ENCODE results near the gene SUPT20HL1. TPM values are rescaled to one million over a fixed set of nuclear protein-coding genes. Genes with fewer than 3 reads are reported as not detected.

Gene SUPT20HL1
- total and polyA plus RNA-seq, 2 experiments from 2014 or later = not detected

- Histone ChIP-seq H2AFZ (no peak overlapping the region), H3K4me2 (no peak overlapping the region), H3K4me3 (no peak overlapping the region), H3F3A (replicated peaks; ENCODE audit: low read depth) (no peaks in the 10 kb centered on the region), H3K27ac (ENCODE audit: low read depth) (no peak overlapping the region), H3K27me3 (ENCODE audit: insufficient read depth) (no peaks in the 10 kb centered on the region), H3K79me2 (replicated peaks; ENCODE audit: insufficient read depth) (no peaks in the 10 kb centered on the region), H3K4me1 (ENCODE audit: insufficient read depth) (no peaks in the 10 kb centered on the region), H3K36me3 (ENCODE audit: insufficient read depth) (no peaks in the 10 kb centered on the region), H3K9me2 (ENCODE audit: insufficient read depth) (no peaks in the 10 kb centered on the region), H4K20me1 (replicated peaks; ENCODE audit: insufficient read depth) (no peaks in the 10 kb centered on the region)
- ATAC-seq = no peak
- H3K36me3 Mint-ChIP-seq (ENCODE audit: low read depth) = no peaks in the 10 kb centered on the region
- H3K4me1 Mint-ChIP-seq = peaks cover 13% of the 10 kb centered on the region
- no peaks in the 10 kb centered on the region for H3K9me3 Mint-ChIP-seq
- DNase-seq (ENCODE audit: low spot score) = no peak
- TF ChIP-seq EZH2 (IDR thresholded peaks at IDR 0.05; ENCODE audit: low read depth, unreplicated experiment) = no peak
- no peak for TF ChIP-seq ETS1 (IDR thresholded peaks at IDR 0.05)
- no peak for TF ChIP-seq POLR2AphosphoS5 (IDR thresholded peaks at IDR 0.05; ENCODE audit: low read depth)
- TF ChIP-seq EZH2phosphoT487 (IDR thresholded peaks at IDR 0.05; ENCODE audit: unreplicated experiment) = no peak
- no peak for TF ChIP-seq NANOG (IDR thresholded peaks at IDR 0.05; ENCODE audit: borderline replicate concordance)
- TF ChIP-seq STAT1 (IDR thresholded peaks at IDR 0.05; ENCODE audit: unreplicated experiment) = no peak
- no peak for TF ChIP-seq ZNF331 (CRISPR knock-in tag; IDR thresholded peaks at IDR 0.05; ENCODE audit: low read depth)
- TF ChIP-seq REST (IDR thresholded peaks at IDR 0.05; ENCODE audit: unreplicated experiment) = no peak
- no peak for TF ChIP-seq ZNF462 (CRISPR knock-in tag; IDR thresholded peaks at IDR 0.05)
- H3K27ac Mint-ChIP-seq = no peak overlapping the region
- peaks cover 3% of the 10 kb centered on the region for H3K27me3 Mint-ChIP-seq (ENCODE audit: insufficient read depth, low read depth, poor library complexity)
- no peak overlapping the region for H3K4me3 Mint-ChIP-seq
Observed at GRCh38 chrX:24399550-24399949, 39.1 kb downstream of the SUPT20HL1 start.

All from GM23338 (cell line).